PC-9 (cell line): Measurements from ENCODE around the gene PIK3R2. TPM values are rescaled to one million over a fixed set of nuclear protein-coding genes. Genes with fewer than 3 reads are reported as not detected.

ENCODE experiments used
- BruUV-seq: library from RNA; stranded (reverse); fragments of 400-500 nt; replicated peaks from 2 replicates; lab custom pipeline; 2021; lab: Mats Ljungman, UMichigan
- CTCF ChIA-PET: fragments of 300-600 bp; sonication (Branson Sonifier 250); formaldehyde crosslinking; loops from one replicate; lab custom pipeline; 2022; ENCODE audit warnings: antibody characterized with exemption; lab: Charles Lee
- POLR2A ChIA-PET: fragments of 300-600 bp; sonication (Branson Sonifier 250); formaldehyde crosslinking; loops from one replicate; lab custom pipeline; 2022; ENCODE audit warnings: antibody characterized with exemption; ENCODE audit not compliant: unreplicated experiment; lab: Charles Lee
- DNase-seq, 2 experiments: peaks; one replicate each; pipeline versions ENCODE4 v3.0.0 to v3.0.0-alpha.2; 2015 to 2022; ENCODE audit warnings: mixed read lengths in 1 of 2
- H2AFZ ChIP-seq: fragments of 200-600 bp; sonication (generic); 2 replicates; pipeline ENCODE4 v1.8.1; 2017; ENCODE audit warnings: antibody characterized with exemption
- H3F3A ChIP-seq: fragments of 200-600 bp; sonication (generic); 2 replicates; pipeline ENCODE4 v1.8.1; 2017; ENCODE audit warnings: antibody characterized with exemption, mild to moderate bottlenecking, low read depth; ENCODE audit not compliant: insufficient read depth
- H3K27ac ChIP-seq: fragments of 200-600 bp; sonication (generic); 2 replicates; pipeline ENCODE4 v1.6.1; 2016; ENCODE audit warnings: mixed run types
- H3K27me3 ChIP-seq: fragments of 200-600 bp; sonication (generic); 2 replicates; pipeline ENCODE4 v1.6.1; 2016; ENCODE audit warnings: low read depth, mixed run types; ENCODE audit not compliant: insufficient read depth
- H3K36me3 ChIP-seq: fragments of 200-600 bp; sonication (generic); 2 replicates; pipeline ENCODE4 v1.6.1; 2016; ENCODE audit warnings: low read depth, mixed run types
- H3K4me1 ChIP-seq: fragments of 200-600 bp; sonication (generic); replicated peaks from 2 replicates; pipeline ENCODE4 v1.6.1; 2016; ENCODE audit warnings: mixed run types; ENCODE audit not compliant: insufficient read depth
- H3K4me2 ChIP-seq: fragments of 200-600 bp; sonication (generic); 2 replicates; pipeline ENCODE4 v1.6.1; 2017; ENCODE audit warnings: mixed run types
- H3K4me3 ChIP-seq: fragments of 200-600 bp; sonication (generic); 2 replicates; pipeline ENCODE4 v1.6.1; 2016; ENCODE audit warnings: mixed run types
- H3K79me2 ChIP-seq: fragments of 200-600 bp; sonication (generic); 2 replicates; pipeline ENCODE4 v1.6.1; 2017; ENCODE audit warnings: low read depth, mixed run types
- H3K9me2 ChIP-seq: fragments of 200-600 bp; sonication (generic); 2 replicates; pipeline ENCODE4 v1.8.1; 2017; ENCODE audit warnings: mild to moderate bottlenecking; ENCODE audit not compliant: insufficient read depth
- H3K9me3 ChIP-seq: fragments of 200-600 bp; sonication (generic); 2 replicates; pipeline ENCODE4 v1.8.1; 2016; ENCODE audit warnings: low read depth; ENCODE audit not compliant: insufficient read depth
- H4K20me1 ChIP-seq: fragments of 200-600 bp; sonication (generic); 2 replicates; pipeline ENCODE4 v1.8.1; 2017; ENCODE audit not compliant: insufficient read depth
- EZH2 ChIP-seq: fragments of 200-600 bp; sonication (generic); IDR thresholded peaks from 2 replicates; pipeline ENCODE4 v1.8.0; 2017; ENCODE audit warnings: antibody characterized with exemption, low read depth
- intact Hi-C: fragments of 100-400 bp; cut with micrococcal nuclease; formaldehyde crosslinking; loops from one replicate; pipeline ENCODE4 v1.10.0; 2022; ENCODE audit not compliant: unreplicated experiment
- total RNA-seq: library from RNA; stranded (reverse); gene quantifications from 2 replicates; pipeline ENCODE4 v1.2.3, GENCODE V29; 2021
- TF ChIP-seq, protein P1 (sequence below): fragments of 200-600 bp; sonication (generic); conservative IDR thresholded peaks from 2 replicates; pipeline ENCODE4 v1.6.1; 2017; ENCODE audit warnings: mixed run types, antibody characterized with exemption, mild to moderate bottlenecking, moderate library complexity

The PIK3R2 gene
- total RNA-seq, 1 experiment from 2014 or later: 61.8 TPM

DNA sequence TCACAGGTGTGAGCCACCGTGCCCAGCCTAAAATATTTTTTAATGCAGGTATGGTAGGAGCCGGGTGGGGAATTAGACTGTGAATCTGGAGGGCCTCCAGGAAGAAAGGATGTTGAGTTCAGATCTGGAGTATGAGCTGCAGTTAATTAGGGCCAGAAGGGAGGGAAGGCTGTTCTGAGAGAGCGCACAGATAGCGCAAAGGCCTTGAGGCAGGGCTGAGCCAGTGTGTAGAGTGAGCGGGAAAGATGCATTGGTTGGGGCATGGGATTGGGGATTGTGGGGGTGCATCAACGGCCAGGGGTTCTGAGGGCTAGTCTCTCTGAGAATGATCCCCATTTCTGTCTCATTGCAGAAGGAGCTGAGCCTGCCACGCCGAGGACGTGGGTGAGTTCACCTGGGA, 45.7 kb upstream of the PIK3R2 start:
- Histone ChIP-seq H3K4me3 (no peak overlapping the region), H3K27ac (no peak overlapping the region), H3K27me3 (no peaks in the 10 kb centered on the region), H3K9me3 (no peaks in the 10 kb centered on the region), H3K9me2 (no peaks in the 10 kb centered on the region), H4K20me1 (no peaks in the 10 kb centered on the region), H2AFZ (no peak overlapping the region), H3F3A (peaks cover 56% of the 10 kb centered on the region), H3K79me2 (no peaks in the 10 kb centered on the region), H3K36me3 (no peaks in the 10 kb centered on the region), H3K4me1 (peaks cover 18% of the 10 kb centered on the region), H3K4me2 (no peak overlapping the region)
- CTCF ChIA-PET: interaction anchor here (0.6 kb wide), 1 partner anchor 281 kb away, joined by 3 read pairs; no protein-coding TSS in a partner anchor
- intact Hi-C loops: no loop called here
- TF ChIP-seq, protein P1, sequence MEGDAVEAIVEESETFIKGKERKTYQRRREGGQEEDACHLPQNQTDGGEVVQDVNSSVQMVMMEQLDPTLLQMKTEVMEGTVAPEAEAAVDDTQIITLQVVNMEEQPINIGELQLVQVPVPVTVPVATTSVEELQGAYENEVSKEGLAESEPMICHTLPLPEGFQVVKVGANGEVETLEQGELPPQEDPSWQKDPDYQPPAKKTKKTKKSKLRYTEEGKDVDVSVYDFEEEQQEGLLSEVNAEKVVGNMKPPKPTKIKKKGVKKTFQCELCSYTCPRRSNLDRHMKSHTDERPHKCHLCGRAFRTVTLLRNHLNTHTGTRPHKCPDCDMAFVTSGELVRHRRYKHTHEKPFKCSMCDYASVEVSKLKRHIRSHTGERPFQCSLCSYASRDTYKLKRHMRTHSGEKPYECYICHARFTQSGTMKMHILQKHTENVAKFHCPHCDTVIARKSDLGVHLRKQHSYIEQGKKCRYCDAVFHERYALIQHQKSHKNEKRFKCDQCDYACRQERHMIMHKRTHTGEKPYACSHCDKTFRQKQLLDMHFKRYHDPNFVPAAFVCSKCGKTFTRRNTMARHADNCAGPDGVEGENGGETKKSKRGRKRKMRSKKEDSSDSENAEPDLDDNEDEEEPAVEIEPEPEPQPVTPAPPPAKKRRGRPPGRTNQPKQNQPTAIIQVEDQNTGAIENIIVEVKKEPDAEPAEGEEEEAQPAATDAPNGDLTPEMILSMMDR: no peak
- TF ChIP-seq EZH2: no peak
- POLR2A ChIA-PET: no interaction called here
- no peak for DNase-seq
- BruUV-seq: no TSS peak

DNA sequence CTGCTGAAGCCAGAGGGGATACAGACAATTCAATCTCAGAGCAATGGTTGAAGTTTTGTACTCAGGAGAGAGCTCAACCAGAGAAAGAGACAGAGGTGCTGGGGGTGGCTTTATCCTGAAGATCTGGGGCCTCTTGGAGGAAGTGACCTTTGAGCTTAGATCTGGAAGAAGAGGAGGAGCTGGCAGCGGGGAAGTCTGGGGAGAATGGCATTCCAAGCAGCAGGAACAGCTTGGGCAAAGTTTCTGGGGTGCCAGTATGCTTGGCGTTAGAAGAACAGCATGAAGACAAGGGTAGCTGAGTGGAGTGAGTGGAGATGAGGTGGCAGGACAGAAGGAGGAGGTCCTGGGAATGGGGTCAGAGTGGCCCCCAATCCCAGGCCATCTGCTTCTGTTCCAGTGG, 44.1 kb upstream of the PIK3R2 start:
- Histone ChIP-seq H3K4me1 (peaks cover 13% of the 10 kb centered on the region), H3K9me3 (no peaks in the 10 kb centered on the region), H3K4me2 (peak overlapping the region; percentile 93; the same call in 1 of the 2 replicates), H3K36me3 (no peaks in the 10 kb centered on the region), H3K27me3 (no peaks in the 10 kb centered on the region), H3K4me3 (no peak overlapping the region; the same call in 1 of the 2 replicates), H3K9me2 (no peaks in the 10 kb centered on the region), H2AFZ (no peak overlapping the region), H3K79me2 (no peaks in the 10 kb centered on the region), H3F3A (peaks cover 54% of the 10 kb centered on the region), H4K20me1 (no peaks in the 10 kb centered on the region), H3K27ac (no peak overlapping the region)
- BruUV-seq: no TSS peak
- intact Hi-C loops: no loop called here
- no peak for TF ChIP-seq EZH2
- TF ChIP-seq, protein P1: no peak
- no peak for DNase-seq
- CTCF ChIA-PET: no interaction called here
- POLR2A ChIA-PET: interaction anchor here (0.7 kb wide), 1 partner anchor 18 kb away, joined by 6 read pairs; no protein-coding TSS in a partner anchor

DNA sequence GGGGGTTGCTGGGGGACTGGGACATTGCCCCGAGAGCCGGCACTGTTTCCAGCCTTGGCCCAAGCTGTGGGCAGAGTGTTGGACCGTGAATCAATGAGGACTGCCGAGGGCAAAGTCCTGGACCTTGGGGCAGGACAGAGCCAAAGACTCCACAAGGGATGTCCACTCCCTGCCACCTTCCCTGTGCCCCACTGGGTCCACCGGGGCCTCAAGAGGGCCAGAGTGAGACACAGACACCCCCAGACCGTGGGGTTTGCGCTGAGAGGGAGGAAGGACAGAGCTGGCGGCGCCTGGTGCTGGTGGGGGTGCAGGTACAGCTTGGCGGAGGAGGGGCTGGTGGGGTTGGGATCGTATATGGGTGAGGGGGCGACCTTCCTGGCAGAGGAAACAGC, 43.6 kb upstream of the PIK3R2 start:
- Histone ChIP-seq H2AFZ (peak overlapping the region; percentile 94), H4K20me1 (no peaks in the 10 kb centered on the region), H3F3A (peaks cover 54% of the 10 kb centered on the region), H3K4me1 (peaks cover 13% of the 10 kb centered on the region), H3K79me2 (no peaks in the 10 kb centered on the region), H3K36me3 (no peaks in the 10 kb centered on the region), H3K4me2 (peak overlapping the region; percentile 93), H3K9me3 (no peaks in the 10 kb centered on the region), H3K9me2 (no peaks in the 10 kb centered on the region), H3K4me3 (peak overlapping the region; percentile 95; the same call in 1 of the 2 replicates), H3K27ac (no peak overlapping the region), H3K27me3 (no peaks in the 10 kb centered on the region)
- POLR2A ChIA-PET: interaction anchor here (0.7 kb wide), 1 partner anchor 18 kb away, joined by 6 read pairs; no protein-coding TSS in a partner anchor
- intact Hi-C loops: no loop called here
- no TSS peak for BruUV-seq
- DNase-seq: no peak
- TF ChIP-seq, protein P1: no peak
- no peak for TF ChIP-seq EZH2
- CTCF ChIA-PET: no interaction called here
